Measurements from ENCODE around the gene ELAVL1.

GRCh38 chr19:7983286-7983950 is 22.0 kb downstream of the ELAVL1 start:
- no peak for TF ChIP-seq POLR2A (IDR thresholded peaks at IDR 0.05; ENCODE audit: low read depth, low read length)
- TF ChIP-seq POLR2AphosphoS5 (IDR thresholded peaks at IDR 0.05; ENCODE audit: low read depth, low read length), result no peak
- TF ChIP-seq TAF1 (IDR thresholded peaks at IDR 0.05; ENCODE audit: low read depth, low read length), result no peak
- TF ChIP-seq PAX5 (IDR thresholded peaks at IDR 0.05; ENCODE audit: insufficient read depth, low read length, severe bottlenecking), result no peak
- no peak for TF ChIP-seq SPI1 (IDR thresholded peaks at IDR 0.05; ENCODE audit: low read depth, low read length)

All from GM12891 (cell line).